CD4-positive, alpha-beta T cell treated with Interleukin-6 at 100 ng/mL for 8 hours (primary cell): Measurements from ENCODE around the gene GALNT2.

Source experiments
- DNase-seq: peaks from one replicate; pipeline ENCODE4 v3.0.0-alpha.2; 2020; ENCODE audit warnings: mixed read lengths, low spot score

GALNT2 gene

GRCh38 chr1:230322967-230323547 is 256.0 kb downstream of the GALNT2 start:
- DNase-seq: no peak

GRCh38 chr1:230323686-230324085 is 256.6 kb downstream of the GALNT2 start:
- no peak for DNase-seq

- DNase-seq: no peak
Measured at GRCh38 chr1:230326971-230327891, 260.2 kb downstream of the GALNT2 start.

GRCh38 chr1:230327892-230328284 is 260.9 kb downstream of the GALNT2 start:
- no peak for DNase-seq

GRCh38 chr1:230328342-230329015 is 261.4 kb downstream of the GALNT2 start:
- DNase-seq: no peak

GRCh38 chr1:230330157-230330556 is 263.1 kb downstream of the GALNT2 start:
- no peak for DNase-seq
